ENCODE data around the gene BBS10. TPM values are rescaled to one million over a fixed set of nuclear protein-coding genes. Genes with fewer than 3 reads are reported as not detected.

Gene BBS10
- total and polyA plus RNA-seq, 9 of the 15 experiments (the other 6 are each of a cell fraction or from before 2014, with no cell fraction given), result 2.3 to 14.9 (median 5.9) TPM

- TF ChIP-seq MXI1 (IDR thresholded peaks at IDR 0.05; ENCODE audit: low read depth, low read length) (no peak), SMARCA5 (IDR thresholded peaks at IDR 0.05) (no peak), KHSRP (IDR thresholded peaks at IDR 0.05) (no peak), ATF1 (CRISPR knock-in tag; IDR thresholded peaks at IDR 0.05) (no peak), ATF1 (tag; IDR thresholded peaks at IDR 0.05) (no peak), KDM2B (CRISPR knock-in tag; IDR thresholded peaks at IDR 0.05) (no peak), TRIM28 (IDR thresholded peaks at IDR 0.05) (no peak), ZFX (CRISPR knock-in tag; IDR thresholded peaks at IDR 0.05) (no peak), ZBTB17 (CRISPR knock-in tag; IDR thresholded peaks at IDR 0.05) (no peak), RFX7 (CRISPR knock-in tag; IDR thresholded peaks at IDR 0.05) (no peak), TEAD4 (IDR thresholded peaks at IDR 0.05; ENCODE audit: low read length) (no peak), TEAD4 (CRISPR knock-in tag; IDR thresholded peaks at IDR 0.05; ENCODE audit: borderline replicate concordance) (no peak), STAT5A (IDR thresholded peaks at IDR 0.05; ENCODE audit: borderline replicate concordance, low read length) (no peak), MAFK (IDR thresholded peaks at IDR 0.05; ENCODE audit: low read length) (peak; percentile 47; the same call in 1 of the 2 replicates), CTBP1 (IDR thresholded peaks at IDR 0.05; ENCODE audit: borderline replicate concordance) (no peak), FOSL1 (tag; conservative IDR thresholded peaks at IDR 0.05) (no peak), ZNF184 (CRISPR knock-in tag; IDR thresholded peaks at IDR 0.05) (no peak), IFI16 (CRISPR knock-in tag; IDR thresholded peaks at IDR 0.05) (no peak), BDP1 (IDR thresholded peaks at IDR 0.05; ENCODE audit: insufficient read depth, insufficient read length) (no peak), ARHGAP35 (IDR thresholded peaks at IDR 0.05; ENCODE audit: partially characterized antibody) (no peak), MAFF (IDR thresholded peaks at IDR 0.05; ENCODE audit: low read length) (peak; percentile 48), EGR1 (conservative IDR thresholded peaks at IDR 0.05) (no peak), ZNF282 (CRISPR knock-in tag; IDR thresholded peaks at IDR 0.05) (no peak), TAL1 (IDR thresholded peaks at IDR 0.05) (no peak), NFE2 (IDR thresholded peaks at IDR 0.05; ENCODE audit: low read depth) (peak; percentile 88)
- TF ChIP-seq, protein P1, sequence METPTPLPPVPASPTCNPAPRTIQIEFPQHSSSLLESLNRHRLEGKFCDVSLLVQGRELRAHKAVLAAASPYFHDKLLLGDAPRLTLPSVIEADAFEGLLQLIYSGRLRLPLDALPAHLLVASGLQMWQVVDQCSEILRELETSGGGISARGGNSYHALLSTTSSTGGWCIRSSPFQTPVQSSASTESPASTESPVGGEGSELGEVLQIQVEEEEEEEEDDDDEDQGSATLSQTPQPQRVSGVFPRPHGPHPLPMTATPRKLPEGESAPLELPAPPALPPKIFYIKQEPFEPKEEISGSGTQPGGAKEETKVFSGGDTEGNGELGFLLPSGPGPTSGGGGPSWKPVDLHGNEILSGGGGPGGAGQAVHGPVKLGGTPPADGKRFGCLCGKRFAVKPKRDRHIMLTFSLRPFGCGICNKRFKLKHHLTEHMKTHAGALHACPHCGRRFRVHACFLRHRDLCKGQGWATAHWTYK (CRISPR knock-in tag; IDR thresholded peaks at IDR 0.05), result no peak
Observed at GRCh38 chr12:76379261-76379660, 31.0 kb upstream of the BBS10 start (continued).
